ENCODE results near the gene UBXN6.

The UBXN6 gene

GRCh38 chr19:4403005-4403761, 54.4 kb downstream of the UBXN6 start:
- no peak for DNase-seq (ENCODE audit: low spot score)

DNA sequence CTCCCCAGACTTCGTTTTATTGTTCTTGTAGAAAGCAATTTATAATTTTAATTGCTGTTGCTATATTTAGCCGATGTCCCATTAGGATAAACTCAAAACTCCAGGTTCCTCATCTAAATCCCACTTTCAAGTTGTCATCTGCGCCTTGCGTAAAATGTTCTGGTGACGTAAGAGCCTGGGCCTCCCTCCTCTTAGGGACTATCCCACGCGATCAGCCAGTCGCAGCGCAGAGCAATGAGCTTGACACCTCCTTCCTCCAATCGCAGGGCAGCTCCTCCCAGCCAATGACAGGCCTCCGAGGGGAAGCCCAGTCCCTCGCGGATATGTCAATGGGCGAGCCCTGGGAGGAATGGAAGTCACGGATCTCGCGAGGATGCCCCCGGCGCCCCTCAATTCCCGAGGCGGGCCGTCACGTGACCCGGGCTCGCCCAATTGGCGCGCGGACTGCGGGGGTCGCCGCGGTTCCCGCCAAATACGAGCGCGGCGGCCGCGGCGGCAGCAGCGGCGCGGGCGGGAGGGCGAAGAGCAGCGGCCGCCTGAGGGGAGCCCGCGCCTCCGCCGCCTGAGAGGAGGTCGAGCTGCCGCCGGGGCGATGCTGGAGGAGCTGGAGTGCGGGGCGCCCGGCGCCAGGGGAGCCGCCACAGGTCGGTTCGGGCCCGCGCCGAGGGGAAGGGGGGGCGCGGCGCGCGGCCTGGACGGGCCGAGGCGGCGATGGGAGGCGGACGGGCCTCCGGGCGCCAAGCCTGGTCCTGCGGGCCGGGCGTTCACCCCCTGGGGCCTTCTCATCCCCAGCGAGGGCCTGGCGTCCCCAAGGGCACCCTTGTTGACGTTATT, 55.2 kb downstream of the UBXN6 start, which contains the start of gene CHAF1A:
Gene CHAF1A (plus strand): TSS at position 470 of the 834 bp plus-strand sequence. CDS start 123 bp downstream, at position 593.
- peak; percentile 99 for DNase-seq (ENCODE audit: low spot score)

DNA sequence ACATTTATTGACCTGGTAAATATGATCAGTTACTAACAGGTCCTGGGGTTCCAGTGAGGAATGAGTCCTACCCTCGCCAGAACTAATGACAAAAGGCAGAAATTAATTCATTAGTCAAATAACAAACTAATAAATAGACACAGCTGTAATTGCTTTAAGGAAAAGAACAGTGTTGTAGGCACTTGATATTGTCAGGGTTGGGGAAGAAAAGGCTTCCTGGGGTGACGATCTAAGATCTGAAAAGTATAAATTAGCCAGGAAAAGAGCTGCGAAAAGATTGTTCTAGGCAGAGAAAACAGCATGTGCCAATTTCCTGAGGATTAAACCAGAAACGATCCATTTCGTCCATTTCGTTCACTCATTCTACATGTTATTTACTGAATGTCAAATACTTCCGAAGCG, 55.8 kb downstream of the UBXN6 start:
- no peak for DNase-seq (ENCODE audit: low spot score)

GRCh38 chr19:4400135-4400936, 57.3 kb downstream of the UBXN6 start, which contains the start of gene SH3GL1:
Gene SH3GL1, minus strand, starts transcription at chr19:4400547. Its CDS starts 179 bp downstream, at chr19:4400368.
- DNase-seq (ENCODE audit: low spot score) = peak; percentile 95

DNA sequence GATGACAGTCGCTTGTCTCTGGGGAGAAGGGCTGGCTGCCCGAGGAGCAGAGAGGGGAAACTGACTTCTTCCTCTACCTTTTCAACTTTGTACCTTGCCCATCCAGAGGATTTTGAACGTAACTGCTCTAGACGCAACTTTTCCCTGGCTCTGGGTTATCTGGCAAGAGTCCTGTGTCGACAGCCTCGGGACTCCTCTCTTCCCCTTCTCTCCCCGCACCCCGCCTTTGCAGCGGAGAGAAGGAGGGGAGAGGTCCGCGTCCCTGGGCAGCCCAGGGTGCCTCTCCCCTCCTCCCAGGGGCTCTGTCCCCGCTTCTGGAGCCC, 57.8 kb downstream of the UBXN6 start:
- DNase-seq (ENCODE audit: low spot score) = no peak

- no peak for DNase-seq (ENCODE audit: low spot score)
Observed at GRCh38 chr19:4396949-4397783, 60.4 kb downstream of the UBXN6 start.
